ENCODE data around the gene CYFIP2. TPM values are rescaled to one million over a fixed set of nuclear protein-coding genes. Genes with fewer than 3 reads are reported as not detected.

CYFIP2 gene
- total and polyA plus RNA-seq, 2 donors (not counting 1 experiment from before 2014, with no cell fraction given), result 5.0 to 27.6 TPM

DNA sequence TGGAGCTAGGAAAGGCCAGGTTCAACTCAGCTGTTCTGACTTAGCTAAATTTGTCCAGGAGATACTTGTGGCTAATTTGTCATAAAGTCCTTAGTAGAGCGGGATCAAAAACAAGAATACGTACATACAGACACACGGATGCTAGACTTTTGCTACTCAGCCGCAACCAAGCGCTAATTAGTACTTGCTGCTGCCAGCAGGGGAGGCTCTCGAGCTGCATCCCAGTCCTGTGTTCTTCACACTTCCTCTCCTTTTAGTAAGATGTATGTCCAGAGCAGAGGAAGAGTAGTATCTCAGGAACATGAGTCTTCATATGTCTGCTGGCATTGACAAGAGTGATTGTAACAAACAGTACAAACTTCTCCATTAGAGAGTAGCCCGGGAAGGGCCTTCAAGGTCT lies 58.3 kb downstream of the CYFIP2 start:
- Histone ChIP-seq H3K79me2 (ENCODE audit: control insufficient read depth, insufficient read depth, low read length) (no peaks in the 10 kb centered on the region), H3K4me3 (replicated peaks in 1 of 4; ENCODE audit: control extremely low read depth in 1 of 4, insufficient read depth in 1 of 4, low read depth in 3 of 4, low read length in 4 of 4) (no peak overlapping the region), H2AFZ (ENCODE audit: low read length) (no peak overlapping the region), H3K36me3 (ENCODE audit: control insufficient read depth, insufficient read depth, low read length) (no peaks in the 10 kb centered on the region), H3K9me3 (ENCODE audit: control insufficient read depth, insufficient read depth, low read depth, low read length) (no peaks in the 10 kb centered on the region), H3K27me3 (ENCODE audit: control insufficient read depth, insufficient read depth, low read length) (no peaks in the 10 kb centered on the region), H3K4me1 (ENCODE audit: control insufficient read depth, extremely low read depth, insufficient read depth, low read length) (no peaks in the 10 kb centered on the region), H3K9ac (ENCODE audit: insufficient read depth, low read length) (no peak overlapping the region), H4K20me1 (ENCODE audit: control insufficient read depth, extremely low read depth, insufficient read depth, low read length) (no peaks in the 10 kb centered on the region), H3K27ac (ENCODE audit: insufficient read depth, low read length) (no peak overlapping the region), H3K4me2 (ENCODE audit: extremely low read depth, insufficient read depth, low read length) (no peak overlapping the region)
- no peak for DNase-seq (ENCODE audit: low read depth in 2 of 2)
- no peak for TF ChIP-seq EZH2 (IDR thresholded peaks at IDR 0.05; ENCODE audit: low read length, missing control alignments)
- TF ChIP-seq, protein P1, sequence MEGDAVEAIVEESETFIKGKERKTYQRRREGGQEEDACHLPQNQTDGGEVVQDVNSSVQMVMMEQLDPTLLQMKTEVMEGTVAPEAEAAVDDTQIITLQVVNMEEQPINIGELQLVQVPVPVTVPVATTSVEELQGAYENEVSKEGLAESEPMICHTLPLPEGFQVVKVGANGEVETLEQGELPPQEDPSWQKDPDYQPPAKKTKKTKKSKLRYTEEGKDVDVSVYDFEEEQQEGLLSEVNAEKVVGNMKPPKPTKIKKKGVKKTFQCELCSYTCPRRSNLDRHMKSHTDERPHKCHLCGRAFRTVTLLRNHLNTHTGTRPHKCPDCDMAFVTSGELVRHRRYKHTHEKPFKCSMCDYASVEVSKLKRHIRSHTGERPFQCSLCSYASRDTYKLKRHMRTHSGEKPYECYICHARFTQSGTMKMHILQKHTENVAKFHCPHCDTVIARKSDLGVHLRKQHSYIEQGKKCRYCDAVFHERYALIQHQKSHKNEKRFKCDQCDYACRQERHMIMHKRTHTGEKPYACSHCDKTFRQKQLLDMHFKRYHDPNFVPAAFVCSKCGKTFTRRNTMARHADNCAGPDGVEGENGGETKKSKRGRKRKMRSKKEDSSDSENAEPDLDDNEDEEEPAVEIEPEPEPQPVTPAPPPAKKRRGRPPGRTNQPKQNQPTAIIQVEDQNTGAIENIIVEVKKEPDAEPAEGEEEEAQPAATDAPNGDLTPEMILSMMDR (conservative IDR thresholded peaks at IDR 0.05 in 1 of 2, IDR thresholded peaks at IDR 0.05 in 1 of 2; ENCODE audit: low read depth in 1 of 2, low read length in 2 of 2), result peak; percentile 18 to 39

DNA sequence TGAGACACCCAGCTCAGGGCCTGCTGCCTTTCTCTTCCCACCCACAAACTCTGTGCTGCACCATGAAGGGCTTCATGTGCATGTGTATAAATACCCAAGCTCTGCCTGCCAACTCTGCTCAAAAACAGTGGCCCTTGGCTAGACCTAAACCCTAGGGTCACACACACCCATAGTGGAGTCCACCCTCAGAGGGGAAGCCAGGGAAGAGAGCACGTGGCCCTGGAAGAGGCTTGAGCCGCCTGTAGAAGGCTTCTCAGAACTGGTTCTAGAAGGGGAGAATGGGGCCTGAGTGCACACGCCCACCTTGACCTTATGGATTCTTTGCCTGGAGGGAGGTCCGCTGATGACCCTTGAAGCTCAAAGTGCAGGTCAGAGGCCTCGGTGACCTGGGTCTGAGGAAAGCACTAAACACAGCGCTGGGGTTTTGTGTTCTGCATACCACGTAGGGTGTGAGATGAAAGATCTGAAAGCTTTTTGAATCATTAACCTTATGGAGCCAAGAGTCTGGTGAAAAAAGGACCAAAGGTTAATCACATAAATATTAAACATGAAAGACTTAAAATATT lies 60.6 kb downstream of the CYFIP2 start:
- H3K4me1 ChIP-seq (ENCODE audit: control insufficient read depth, extremely low read depth, insufficient read depth, low read length), result no peaks in the 10 kb centered on the region
- DNase-seq (ENCODE audit: low read depth in 2 of 2), result no peak
- H3K36me3 ChIP-seq (ENCODE audit: control insufficient read depth, insufficient read depth, low read length), result no peaks in the 10 kb centered on the region
- H4K20me1 ChIP-seq (ENCODE audit: control insufficient read depth, extremely low read depth, insufficient read depth, low read length), result no peaks in the 10 kb centered on the region
- TF ChIP-seq EZH2 (IDR thresholded peaks at IDR 0.05; ENCODE audit: low read length, missing control alignments), result no peak
- TF ChIP-seq, protein P1 (conservative IDR thresholded peaks at IDR 0.05 in 1 of 2, IDR thresholded peaks at IDR 0.05 in 1 of 2; ENCODE audit: low read depth in 1 of 2, low read length in 2 of 2), result no peak
- no peak overlapping the region for H3K4me3 ChIP-seq (replicated peaks in 1 of 4; ENCODE audit: control extremely low read depth in 1 of 4, insufficient read depth in 1 of 4, low read depth in 3 of 4, low read length in 4 of 4)
- H3K9ac ChIP-seq (ENCODE audit: insufficient read depth, low read length), result no peak overlapping the region
- no peak overlapping the region for H3K27ac ChIP-seq (ENCODE audit: insufficient read depth, low read length)
- no peaks in the 10 kb centered on the region for H3K27me3 ChIP-seq (ENCODE audit: control insufficient read depth, insufficient read depth, low read length)
- no peak overlapping the region for H2AFZ ChIP-seq (ENCODE audit: low read length)
- H3K9me3 ChIP-seq (ENCODE audit: control insufficient read depth, insufficient read depth, low read depth, low read length), result no peaks in the 10 kb centered on the region
- H3K79me2 ChIP-seq (ENCODE audit: control insufficient read depth, insufficient read depth, low read length), result no peaks in the 10 kb centered on the region
- H3K4me2 ChIP-seq (ENCODE audit: extremely low read depth, insufficient read depth, low read length), result no peak overlapping the region

DNA sequence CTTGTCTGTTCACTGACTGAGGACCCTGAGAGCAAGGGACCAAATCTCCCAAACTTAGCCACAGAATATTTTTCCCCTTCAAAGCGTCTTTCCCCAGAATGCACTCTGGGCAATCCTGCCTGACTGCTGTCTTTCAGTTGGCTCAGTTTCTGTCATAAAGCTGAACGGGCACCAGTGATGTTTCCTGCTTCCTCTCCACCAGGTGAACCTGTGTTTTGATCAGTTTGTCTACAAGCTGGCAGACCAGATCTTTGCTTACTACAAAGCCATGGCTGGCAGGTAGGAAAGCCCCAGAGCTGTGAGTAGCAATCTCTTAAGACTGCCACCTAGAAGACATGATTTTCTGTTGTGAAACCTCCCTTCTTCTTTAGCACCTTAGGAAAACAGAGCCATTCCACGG lies 61.8 kb downstream of the CYFIP2 start:
- Histone ChIP-seq H3K9me3 (ENCODE audit: control insufficient read depth, insufficient read depth, low read depth, low read length) (no peaks in the 10 kb centered on the region), H2AFZ (ENCODE audit: low read length) (no peak overlapping the region), H3K27me3 (ENCODE audit: control insufficient read depth, insufficient read depth, low read length) (no peaks in the 10 kb centered on the region), H3K4me3 (replicated peaks in 1 of 4; ENCODE audit: control extremely low read depth in 1 of 4, insufficient read depth in 1 of 4, low read depth in 3 of 4, low read length in 4 of 4) (no peak overlapping the region), H3K4me2 (ENCODE audit: extremely low read depth, insufficient read depth, low read length) (no peak overlapping the region), H3K9ac (ENCODE audit: insufficient read depth, low read length) (no peak overlapping the region), H3K79me2 (ENCODE audit: control insufficient read depth, insufficient read depth, low read length) (no peaks in the 10 kb centered on the region), H3K36me3 (ENCODE audit: control insufficient read depth, insufficient read depth, low read length) (no peaks in the 10 kb centered on the region), H3K27ac (ENCODE audit: insufficient read depth, low read length) (no peak overlapping the region), H3K4me1 (ENCODE audit: control insufficient read depth, extremely low read depth, insufficient read depth, low read length) (no peaks in the 10 kb centered on the region), H4K20me1 (ENCODE audit: control insufficient read depth, extremely low read depth, insufficient read depth, low read length) (no peaks in the 10 kb centered on the region)
- TF ChIP-seq EZH2 (IDR thresholded peaks at IDR 0.05; ENCODE audit: low read length, missing control alignments), result no peak
- TF ChIP-seq, protein P1 (conservative IDR thresholded peaks at IDR 0.05 in 1 of 2, IDR thresholded peaks at IDR 0.05 in 1 of 2; ENCODE audit: low read depth in 1 of 2, low read length in 2 of 2), result no peak
- no peak for DNase-seq (ENCODE audit: low read depth in 2 of 2)

All from fibroblast of lung (primary cell).